Adipose tissue (tissue), 3 donors: ENCODE data around the gene KDM2B. TPM values are rescaled to one million over a fixed set of nuclear protein-coding genes. Genes with fewer than 3 reads are reported as not detected.
"Not testable (repeated sequence)": the region's sequence is repeated elsewhere in the genome, so short reads cannot be mapped to it uniquely, and the experiment has no call there.

Experiments
- H3K27ac ChIP-seq: one replicate; pipeline ENCODE4 v1.5.1; 2013; ENCODE audit warnings: low read depth, low read length
- WGBS, 3 donors: extraction: QIAGEN DNeasy Blood & Tissue Kit; methylation state at CpG; one replicate each; pipeline ENCODE4 v1.1.7; 2013; 5-methylcytosine and 5-hydroxymethylcytosine counted together
- polyA plus RNA-seq, 3 donors: library from polyadenylated mRNA; stranded (reverse); fragments of 200-250 nt; gene quantifications; one replicate each; pipeline ENCODE4 v1.2.3, GENCODE V29; 2013
- donor health status: healthy with polysubstance abuse.
- donor health status: Bipolar disorder and iron deficiency.
- donor health status: healthy.

Gene KDM2B
- polyA plus RNA-seq, 3 donors = 6.1 to 9.8 (median 9.3) TPM

DNA sequence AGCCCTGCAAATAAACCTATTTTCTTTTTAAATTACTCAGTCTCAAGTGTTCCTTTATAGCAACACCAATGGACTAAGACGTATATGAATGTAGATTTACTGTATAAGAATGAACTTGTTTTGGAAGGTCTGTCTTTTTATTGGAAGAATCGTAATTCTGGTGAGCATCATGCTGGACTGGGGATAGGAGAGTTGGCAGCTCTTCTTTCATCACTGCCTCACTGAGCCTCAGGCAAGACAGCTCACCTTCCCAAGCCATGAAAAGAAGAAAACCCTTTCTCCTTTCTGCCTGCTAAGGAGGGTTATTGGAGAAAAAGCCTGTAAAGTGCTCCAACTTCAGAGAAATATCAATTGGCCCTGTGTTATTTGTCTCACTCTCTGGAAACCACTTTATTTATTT is 190.0 kb downstream of the KDM2B start:
- WGBS, 3 donors = 89 to 97% (median 96%) methylated on average over 2 of the region's 2 CpGs
- no peak overlapping the region for H3K27ac ChIP-seq

DNA sequence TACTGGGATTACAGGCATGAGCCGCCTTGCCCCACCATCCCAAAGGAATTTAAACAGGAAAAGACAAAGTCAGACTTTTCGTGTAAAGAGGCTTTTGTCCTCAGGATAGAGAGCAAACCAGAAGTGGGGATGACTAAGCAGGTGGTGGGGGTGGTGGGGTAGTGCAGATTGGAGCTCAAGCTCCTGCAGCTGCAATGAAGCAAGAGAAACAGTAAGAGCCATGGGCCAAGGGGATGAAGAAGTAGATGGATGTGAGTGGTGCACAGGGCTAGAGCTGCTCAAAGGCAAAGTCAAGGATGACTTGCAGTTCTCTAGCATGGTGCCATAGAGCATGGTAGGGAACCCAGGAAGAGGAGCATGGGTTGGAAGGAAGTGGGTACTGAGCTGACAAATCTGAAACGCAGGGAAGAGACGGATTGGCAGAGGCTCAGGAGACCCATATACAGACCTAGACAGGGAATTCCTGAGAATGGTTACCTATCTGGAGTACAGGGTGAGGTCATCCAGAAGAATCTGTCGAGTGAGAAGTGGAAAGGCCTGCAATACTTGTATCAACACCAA is 192.3 kb downstream of the KDM2B start:
- 57 to 73% (median 65%) methylated on average over 5 of the region's 5 CpGs for whole genome bisulfite sequencing, 3 donors

DNA sequence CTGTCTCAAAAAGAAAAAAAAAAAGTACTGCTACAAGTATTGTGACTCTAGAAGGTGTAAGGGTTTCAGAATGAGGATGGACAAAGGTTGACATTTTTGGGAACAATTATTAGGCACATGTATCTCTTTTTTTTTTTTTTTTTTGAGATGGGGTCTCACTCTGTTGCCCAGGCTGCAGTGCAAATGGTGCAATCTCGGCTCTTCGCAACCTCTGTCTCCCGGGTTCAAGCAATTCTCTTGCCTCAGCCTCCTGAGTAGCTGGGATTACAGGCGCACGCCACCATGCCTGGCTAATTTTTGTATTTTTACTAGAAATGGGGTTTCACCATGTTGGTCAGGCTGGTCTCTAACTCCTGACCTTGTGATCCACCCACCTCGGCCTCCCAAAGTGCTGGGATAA is 195.9 kb downstream of the KDM2B start:
- WGBS, 3 donors = 75% methylated on average over 6 of the region's 6 CpGs
- not testable (repeated sequence) for H3K27ac ChIP-seq

More for the DNA sequence above, 192.3 kb downstream of the KDM2B start:
- no peak overlapping the region for H3K27ac ChIP-seq

DNA sequence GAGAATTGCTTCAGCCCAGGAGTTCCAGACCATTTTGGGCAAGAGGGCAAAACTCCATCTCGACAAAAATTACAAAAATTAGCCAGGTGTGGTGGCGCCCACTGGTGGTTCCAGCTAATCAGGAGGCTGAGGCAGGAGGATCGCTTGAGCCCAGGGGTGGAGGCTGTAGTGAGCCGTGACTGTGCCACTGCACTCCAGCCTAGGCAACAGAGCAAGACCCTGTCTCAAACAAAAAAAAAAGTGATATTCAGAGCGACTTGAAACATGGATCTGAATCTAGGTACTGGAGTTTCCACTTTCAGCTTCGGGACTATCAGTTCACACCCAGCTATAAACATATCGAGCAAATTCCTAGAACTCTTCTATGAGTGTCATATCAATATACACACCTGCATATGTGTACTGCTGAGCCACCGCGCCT is 197.2 kb downstream of the KDM2B start:
- H3K27ac ChIP-seq = no peak overlapping the region
- 81 to 95% (median 93%) methylated on average over 9 of the region's 9 CpGs for WGBS, 3 donors

DNA sequence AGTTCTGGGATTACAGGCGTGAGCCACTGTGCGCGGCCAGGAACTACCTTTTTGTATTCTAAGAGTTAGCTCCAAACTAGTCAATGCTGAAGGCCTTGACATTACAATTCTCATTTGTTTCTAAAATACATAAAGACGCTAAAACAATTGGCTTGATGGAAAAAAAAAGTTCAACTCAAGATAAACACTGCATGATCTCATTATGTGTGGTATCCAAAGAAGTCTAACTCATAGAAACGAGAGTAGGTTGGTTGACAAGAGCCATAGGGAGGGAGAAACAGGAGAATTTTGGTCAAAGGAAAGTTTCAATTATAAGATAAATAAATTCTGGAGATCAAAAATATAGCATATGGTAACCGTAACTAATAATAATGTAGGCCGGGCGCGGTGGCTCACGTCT is 200.9 kb downstream of the KDM2B start:
- WGBS, 3 donors = 91 to 93% (median 91%) methylated on average over 10 of the region's 10 CpGs
- H3K27ac ChIP-seq = no peak overlapping the region

Other genes with a start within 250 kb of the KDM2B start
- gene ANAPC5, start 228.6 kb downstream of the KDM2B start, polyA plus RNA-seq = 100 to 1,000 TPM in 1 of 3 donors, 10 to 100 TPM in 2; 79.2 to 104 (median 80.3) TPM
- 10 to 100 TPM; 10.7 to 17.1 (median 12.7) TPM for gene RNF34, start 180.9 kb downstream of the KDM2B start, polyA plus RNA-seq
- gene ORAI1, start 45.5 kb upstream of the KDM2B start, polyA plus RNA-seq = 10 to 100 TPM in 2 of 3 donors, 1 to 10 TPM in 1; 9.1 to 14.5 (median 13.9) TPM
- under 1 TPM; 0.15 to 0.39 (median 0.34) TPM for gene MORN3, start 88.6 kb upstream of the KDM2B start, polyA plus RNA-seq
- gene TMEM120B, start 131.7 kb upstream of the KDM2B start, polyA plus RNA-seq = 10 to 100 TPM in 1 of 3 donors, 1 to 10 TPM in 2; 6.1 to 10.6 (median 8.3) TPM
- gene RHOF, start 212.7 kb upstream of the KDM2B start, polyA plus RNA-seq = 1 to 10 TPM; 2.3 to 4.3 (median 3.3) TPM
- 10 to 100 TPM in 2 of 3 donors, 1 to 10 TPM in 1; 5.7 to 11.1 (median 10.6) TPM for gene SETD1B, start 223.0 kb upstream of the KDM2B start, polyA plus RNA-seq